ENCODE data around the gene ITGAD. TPM values are rescaled to one million over a fixed set of nuclear protein-coding genes. Genes with fewer than 3 reads are reported as not detected.
A peak's percentile ranks its signal among the peaks of the same experiment; 100 is the strongest.
"Not testable (repeated sequence)": the region's sequence is repeated elsewhere in the genome, so short reads cannot be mapped to it uniquely, and the experiment has no call there.

Gene ITGAD
- total RNA-seq, 1 experiment from 2014 or later: not detected

DNA sequence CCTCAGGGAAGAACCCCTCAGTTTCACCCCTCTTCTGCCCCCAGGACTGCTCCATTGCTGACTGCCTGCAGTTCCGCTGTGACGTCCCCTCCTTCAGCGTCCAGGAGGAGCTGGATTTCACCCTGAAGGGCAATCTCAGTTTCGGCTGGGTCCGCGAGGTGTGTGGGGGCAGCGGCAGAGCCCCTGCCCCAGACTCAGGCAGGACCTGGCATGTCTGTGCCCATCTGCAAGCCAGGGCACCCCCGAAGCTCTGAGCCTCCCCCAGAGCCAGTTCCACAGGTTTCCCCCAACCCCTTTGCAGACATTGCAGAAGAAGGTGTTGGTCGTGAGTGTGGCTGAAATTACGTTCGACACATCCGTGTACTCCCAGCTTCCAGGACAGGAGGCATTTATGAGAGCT is 30.7 kb downstream of the ITGAD start:
- DNase-seq (ENCODE audit: low spot score): no peak
- in situ Hi-C loops (cut with HindIII; ENCODE audit: low sequenced_read_pairs): no loop called here

DNA sequence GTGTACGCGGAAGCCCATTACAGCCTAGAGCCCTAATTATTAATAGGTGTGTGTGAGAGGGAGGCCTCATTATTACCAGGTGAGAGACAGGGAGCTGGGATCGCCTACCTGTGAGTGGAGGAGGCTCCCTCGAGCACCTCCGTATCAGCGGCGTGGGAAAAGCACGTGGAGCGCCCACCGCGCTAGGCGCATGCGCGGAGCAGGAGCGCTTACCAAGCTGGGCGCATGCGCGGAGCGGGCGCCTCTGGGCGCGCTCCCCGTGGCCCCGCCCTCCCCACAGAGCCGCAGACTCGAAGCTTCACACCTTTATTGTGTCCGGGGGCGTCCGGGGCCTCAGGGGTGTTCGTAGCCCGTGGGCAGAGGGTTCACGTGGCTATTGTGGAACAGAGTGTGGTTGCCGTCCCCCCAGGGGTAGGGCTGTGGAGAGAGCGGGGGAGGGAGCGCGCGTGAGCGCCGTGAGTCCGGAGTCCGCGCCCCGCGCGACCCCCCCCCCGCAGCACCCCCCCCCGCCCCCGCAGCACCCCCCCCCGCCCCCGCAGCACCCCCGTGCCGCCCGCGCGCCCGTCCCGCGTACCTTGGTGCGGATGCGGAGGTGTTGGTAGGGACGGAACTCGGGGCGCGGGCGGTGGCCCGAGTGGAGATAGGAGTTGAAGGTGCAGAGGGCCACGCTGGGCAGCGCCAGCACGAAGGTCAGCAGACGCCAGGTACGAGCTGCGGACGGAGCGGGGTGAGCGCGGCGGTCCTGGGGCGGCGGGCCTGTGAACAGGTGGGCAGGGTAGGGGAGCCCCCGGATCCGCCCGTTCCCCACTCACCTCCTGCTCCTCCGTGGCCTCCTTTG is 34.5 kb downstream of the ITGAD start:
- peak; percentile 75 for DNase-seq (ENCODE audit: low spot score)
- in situ Hi-C loops (cut with HindIII; ENCODE audit: low sequenced_read_pairs): no loop called here

DNA sequence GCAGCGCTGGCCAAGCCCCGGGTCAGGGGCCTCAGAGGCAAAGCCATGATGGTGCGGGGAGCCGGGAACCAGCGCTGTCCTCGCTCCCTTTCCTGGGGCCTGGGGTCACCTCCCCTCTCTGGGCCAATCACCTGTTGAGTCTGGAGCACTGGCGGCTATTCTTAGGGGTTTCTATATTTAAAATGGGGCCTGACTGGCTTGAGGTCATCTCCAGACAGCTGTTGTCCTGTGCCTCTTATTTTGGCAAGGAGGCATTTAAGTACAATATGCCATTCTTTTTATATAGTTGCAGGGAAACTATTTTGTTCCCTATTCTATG is 35.1 kb downstream of the ITGAD start, which contains the start of gene COX6A2:
TSS of gene COX6A2 (minus strand) at position 82 of the 319 bp plus-strand sequence. CDS start at position 47, 35 bp downstream.
- DNase-seq (ENCODE audit: low spot score): peak; percentile 21
- in situ Hi-C loops (cut with HindIII; ENCODE audit: low sequenced_read_pairs): no loop called here

DNA sequence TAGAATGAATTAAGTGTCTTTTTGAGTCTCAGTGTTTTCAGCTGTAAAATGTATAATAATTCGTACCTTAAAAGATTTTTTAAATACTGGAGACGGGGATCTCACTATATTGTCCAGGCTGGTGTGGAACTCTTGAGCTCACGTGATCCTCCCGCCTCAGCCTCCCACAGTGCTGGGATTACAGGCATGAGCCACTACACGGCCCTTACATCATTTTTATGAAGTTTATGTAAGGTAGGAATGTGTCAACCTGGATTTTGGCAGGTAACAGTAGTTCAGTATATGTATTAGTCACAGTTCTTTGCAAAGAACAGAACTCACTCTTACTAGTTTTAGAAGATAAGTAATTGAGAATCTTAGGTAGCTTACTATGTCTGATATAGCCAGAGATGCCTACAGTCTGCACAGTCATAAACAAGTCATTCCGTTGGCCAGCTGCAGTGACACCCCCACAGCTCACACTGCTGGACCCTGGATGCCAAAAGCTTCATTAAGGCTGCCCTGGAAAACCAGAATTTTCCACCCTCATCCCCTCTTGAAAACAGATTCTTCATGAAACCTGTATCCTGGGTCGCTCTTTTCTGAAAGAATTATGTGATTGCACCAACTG is 35.6 kb downstream of the ITGAD start:
- in situ Hi-C loops (cut with HindIII; ENCODE audit: low sequenced_read_pairs): no loop called here

DNA sequence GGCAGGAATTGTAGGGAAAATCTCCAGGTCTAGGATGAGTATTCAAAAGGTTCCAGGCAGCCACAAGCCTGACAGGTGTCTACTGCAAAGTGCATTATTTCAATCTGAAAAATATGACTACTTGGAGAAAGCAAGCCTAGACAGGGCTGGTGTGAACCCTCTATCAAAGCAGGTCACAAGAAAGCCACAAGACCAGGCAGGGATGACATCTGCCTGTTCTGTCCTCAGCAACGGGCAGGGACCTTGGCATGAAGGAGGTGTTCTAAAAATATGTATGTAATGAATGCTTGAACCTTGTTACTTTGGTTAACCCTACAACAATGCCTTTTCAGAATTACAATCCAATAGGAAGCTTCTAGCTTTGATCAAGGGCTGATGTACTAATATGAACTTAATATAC is 36.2 kb downstream of the ITGAD start:
- DNase-seq (ENCODE audit: low spot score): peak; percentile 61
- in situ Hi-C loops (cut with HindIII; ENCODE audit: low sequenced_read_pairs): no loop called here

More for the DNA sequence above, 35.6 kb downstream of the ITGAD start:
- peak; percentile 23 for DNase-seq (ENCODE audit: low spot score)

DNA sequence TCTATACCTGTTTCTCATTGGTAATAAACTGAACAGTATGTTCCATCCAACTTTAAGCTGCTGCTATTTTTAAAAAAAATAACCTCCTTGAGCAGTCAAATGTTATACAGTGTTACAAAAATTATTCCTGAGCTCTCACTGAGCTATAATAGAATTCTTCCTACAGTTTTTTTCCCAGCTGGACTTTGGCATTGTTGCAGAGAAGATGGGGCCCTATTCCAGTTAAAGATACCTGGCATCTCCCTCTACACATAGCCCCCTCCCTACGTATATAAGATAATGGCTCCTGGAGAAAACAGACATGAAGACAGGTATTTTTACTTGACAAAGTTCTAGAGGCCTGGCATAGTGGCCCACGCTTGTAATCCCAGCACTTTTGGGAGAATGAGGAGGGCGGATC is 36.7 kb downstream of the ITGAD start:
- in situ Hi-C loops (cut with HindIII; ENCODE audit: low sequenced_read_pairs): no loop called here
- DNase-seq (ENCODE audit: low spot score): peak; percentile 7

DNA sequence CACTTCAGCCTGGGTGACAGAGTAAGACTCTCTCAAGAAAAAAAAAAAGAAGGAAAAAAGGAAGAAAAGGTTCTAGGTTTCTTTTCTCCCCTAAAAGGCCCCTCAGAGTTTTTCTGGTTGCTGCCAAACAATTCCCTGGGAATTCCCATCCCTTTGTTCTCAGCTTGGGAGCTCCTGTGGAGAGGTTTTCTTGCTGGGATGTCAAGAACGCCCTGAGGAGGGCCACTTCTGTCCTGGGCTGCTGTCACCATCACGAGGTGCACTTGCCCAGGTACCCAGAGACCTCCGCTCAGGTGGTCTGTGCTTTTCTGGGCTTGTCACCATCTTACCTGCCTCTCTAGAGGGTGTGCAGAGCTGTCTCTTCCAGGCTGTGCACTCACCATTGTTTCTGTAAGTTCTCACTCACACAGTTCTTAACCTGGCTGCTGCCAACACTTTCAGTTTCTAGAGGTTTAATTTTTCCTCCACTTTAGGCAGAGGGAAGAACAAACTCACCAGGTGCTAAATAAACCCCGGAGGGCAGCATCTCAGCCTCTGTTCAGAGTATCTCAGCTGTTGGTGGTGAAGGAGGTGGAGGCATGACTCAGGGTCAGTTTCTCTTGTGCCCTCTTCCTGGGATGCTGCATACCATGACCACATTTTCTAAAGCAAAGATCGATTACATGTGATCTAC is 37.4 kb downstream of the ITGAD start:
- peak; percentile 11 for DNase-seq (ENCODE audit: low spot score)
- in situ Hi-C loops (cut with HindIII; ENCODE audit: low sequenced_read_pairs): no loop called here

DNA sequence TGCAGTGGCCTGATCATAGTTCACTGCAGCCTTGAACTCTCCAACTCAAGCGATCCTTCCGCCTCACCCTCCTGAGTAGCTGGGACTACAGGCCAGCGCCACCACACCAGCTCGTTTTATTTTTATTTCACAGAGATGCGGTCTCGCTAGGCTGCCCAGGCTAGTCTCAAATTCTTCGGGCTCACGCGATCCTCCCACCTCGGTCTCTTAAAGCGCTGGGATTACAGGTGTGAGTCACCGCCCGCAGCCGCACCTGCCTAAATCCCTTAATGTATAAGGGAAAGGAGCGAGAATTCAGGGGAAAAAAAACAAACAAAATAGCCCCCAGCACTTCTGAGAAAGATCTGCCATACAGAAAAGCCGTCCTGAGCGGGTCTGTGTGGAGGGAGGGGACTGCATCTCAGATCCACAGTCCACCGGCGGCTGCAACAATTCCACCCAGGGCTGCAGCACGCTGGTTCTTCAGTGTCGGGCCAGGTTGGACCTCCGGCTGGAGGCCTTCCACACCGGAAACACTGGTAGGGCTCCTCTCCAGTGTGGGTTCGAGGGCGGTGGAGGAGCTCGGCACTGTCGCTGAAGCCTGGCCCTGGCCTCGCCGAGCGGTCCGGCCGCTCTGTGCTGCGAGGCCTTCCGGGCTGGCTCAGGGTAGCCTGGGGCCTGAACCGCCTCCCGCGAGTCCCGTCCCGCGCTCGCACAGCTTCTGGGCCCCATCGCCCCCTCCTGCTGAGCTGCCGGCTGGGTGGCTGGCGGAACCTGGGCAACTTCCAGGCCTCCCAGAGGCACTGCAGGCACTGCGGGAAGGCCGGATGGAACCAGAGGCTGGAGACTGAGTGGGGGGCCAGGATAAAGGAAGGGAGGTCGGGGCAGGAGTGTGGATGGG is 42.4 kb downstream of the ITGAD start:
- in situ Hi-C loops (cut with HindIII; ENCODE audit: low sequenced_read_pairs): no loop called here
- no peak for DNase-seq (ENCODE audit: low spot score)

DNA sequence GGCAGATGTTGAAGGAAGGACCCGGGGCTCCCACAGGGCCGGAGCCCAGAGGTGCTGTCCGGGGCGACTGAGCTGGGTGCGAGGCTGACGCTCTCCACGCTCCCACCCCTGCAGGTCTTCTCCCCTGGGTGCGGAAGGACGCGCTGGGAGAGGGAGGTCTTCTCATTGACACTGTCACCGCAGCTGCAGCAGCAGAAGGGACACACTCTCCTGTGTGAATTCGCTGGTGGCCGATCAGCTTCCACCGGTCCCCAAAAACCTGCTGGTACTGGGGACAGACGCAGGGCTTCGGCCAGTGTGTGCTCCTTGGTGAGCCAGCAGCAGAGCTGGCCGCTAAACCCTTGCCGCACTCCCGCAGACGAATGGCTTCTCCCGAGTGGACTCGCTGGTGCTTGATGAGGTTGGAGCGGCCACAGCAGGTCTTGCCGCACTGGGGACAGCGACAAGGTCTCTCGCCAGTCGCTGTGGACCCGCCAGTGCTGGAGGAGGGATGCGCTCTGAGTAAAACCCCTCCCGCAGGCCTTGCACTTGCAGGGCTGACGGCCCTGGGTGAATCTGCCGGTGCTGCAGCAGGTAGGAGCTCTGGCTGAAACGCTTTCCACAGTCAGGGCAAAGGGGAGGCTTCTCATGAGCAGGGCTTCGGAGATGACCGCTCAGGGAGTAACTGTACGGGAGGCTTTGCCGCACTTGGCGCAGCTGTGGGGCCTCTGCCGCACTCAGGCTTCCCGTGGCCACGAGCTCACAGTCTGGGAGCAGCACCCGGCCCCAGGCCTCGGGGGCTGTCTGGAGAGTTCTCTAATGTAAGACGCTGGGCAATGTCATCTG is 43.3 kb downstream of the ITGAD start:
- in situ Hi-C loops (cut with HindIII; ENCODE audit: low sequenced_read_pairs): no loop called here
- no peak for DNase-seq (ENCODE audit: low spot score)

DNA sequence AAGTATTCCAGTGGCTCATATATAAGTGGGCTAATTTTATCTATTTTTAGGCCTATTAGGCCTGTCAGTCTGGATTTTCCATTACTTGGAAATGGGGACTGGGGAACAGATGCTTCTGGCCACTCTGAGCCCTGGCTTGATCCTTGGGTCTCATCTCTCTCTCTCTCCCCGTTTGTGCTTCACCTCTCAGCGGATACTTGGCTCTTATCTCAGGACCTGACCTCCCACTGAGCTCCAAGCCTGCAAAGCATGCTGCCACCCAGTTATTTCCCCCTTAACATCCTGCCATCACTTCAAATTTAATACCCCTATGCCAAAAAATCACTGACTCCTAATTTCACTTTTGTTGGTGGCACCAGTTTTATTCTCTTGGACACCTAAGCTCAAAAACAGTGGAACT is 45.3 kb downstream of the ITGAD start:
- DNase-seq (ENCODE audit: low spot score): peak; percentile 83
- in situ Hi-C loops (cut with HindIII; ENCODE audit: low sequenced_read_pairs): no loop called here

DNA sequence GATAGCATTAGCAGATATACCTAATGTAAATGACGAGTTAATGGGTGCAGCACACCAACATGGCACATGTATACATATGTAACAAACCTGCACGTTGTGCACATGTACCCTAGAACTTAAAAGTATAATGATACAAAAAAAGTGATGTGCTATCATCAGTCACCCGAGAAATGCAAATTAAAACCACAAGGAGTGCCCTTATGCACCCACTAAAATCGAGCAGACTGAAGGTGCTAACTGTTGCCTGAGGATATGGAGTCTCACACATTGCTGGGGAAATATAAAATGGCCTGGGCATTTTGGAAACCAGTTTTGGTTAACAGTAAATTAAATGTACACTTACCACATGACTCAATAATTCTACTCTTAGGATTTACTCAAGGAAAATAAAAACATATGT is 45.9 kb downstream of the ITGAD start:
- in situ Hi-C loops (cut with HindIII; ENCODE audit: low sequenced_read_pairs); DNase-seq (ENCODE audit: low spot score): not testable (repeated sequence)

DNA sequence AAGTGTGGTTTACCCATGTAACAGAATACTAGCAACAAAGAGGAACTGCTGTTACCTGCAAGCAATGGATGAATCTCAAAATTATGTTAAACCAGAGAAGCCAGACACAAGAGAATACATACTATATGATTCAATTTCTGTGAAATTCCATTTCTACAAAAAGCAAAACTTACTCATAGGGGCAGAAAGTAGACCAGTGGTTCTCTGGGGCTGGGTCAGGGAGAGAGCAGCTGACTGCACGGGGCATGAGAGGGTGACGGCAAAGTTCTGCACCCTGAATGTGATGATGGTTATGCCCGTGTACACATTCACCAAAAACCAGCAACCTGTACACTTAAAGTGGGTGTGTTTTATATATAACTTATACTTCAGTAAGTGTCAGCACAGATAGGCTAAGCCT is 46.4 kb downstream of the ITGAD start:
- DNase-seq (ENCODE audit: low spot score): no peak
- in situ Hi-C loops (cut with HindIII; ENCODE audit: low sequenced_read_pairs): no loop called here

DNA sequence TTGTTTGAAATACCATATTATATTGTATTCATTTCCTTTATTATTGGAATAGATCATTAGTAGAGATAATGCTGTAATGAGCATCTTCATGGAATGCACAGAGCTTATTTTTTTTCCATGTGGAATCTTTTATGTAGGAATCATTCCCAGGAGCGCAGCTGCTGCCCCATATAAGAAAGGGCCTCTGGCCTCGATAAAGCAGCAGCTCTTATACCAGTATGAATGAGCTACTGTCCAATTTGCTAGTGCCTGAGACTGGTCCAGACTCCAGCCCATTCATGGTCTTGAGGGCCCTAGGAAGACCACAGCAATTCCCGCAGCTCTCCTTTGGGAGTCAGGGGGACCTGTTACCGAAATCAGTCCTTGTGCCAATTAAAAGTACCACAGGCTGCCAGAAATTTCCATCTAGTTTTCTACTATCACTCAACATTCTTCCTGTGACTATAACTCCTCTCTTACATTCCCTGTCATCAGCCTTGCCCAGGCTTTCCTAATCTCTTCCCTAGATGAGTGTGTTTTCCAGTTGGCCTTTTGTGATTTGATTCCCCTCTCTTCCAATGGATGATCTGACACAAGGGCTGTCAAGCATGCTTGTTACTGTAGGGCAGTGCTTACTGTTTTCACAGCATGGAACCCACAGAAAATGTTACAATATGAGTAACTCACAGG is 47.5 kb downstream of the ITGAD start:
- DNase-seq (ENCODE audit: low spot score): peak; percentile 31
- in situ Hi-C loops (cut with HindIII; ENCODE audit: low sequenced_read_pairs): no loop called here

DNA sequence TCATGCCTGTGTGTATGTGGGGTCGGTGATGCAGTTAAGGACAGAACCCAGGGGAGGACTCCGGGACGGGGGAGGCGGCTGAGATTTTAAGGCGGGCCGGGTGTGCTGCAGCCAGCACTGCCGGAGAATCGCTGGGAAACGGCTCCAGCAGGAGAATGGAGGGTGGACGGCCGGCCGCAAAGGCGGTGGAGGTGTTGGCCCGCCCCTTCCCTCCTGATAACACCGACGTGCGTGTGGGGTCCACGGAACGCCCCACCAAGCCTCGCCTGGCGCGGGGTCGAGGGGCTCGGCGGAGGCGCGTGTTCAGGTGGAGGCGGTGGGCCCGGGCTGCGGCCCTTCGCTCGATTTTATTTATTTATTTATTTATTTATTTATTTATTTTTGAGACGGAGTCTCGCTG is 48.8 kb downstream of the ITGAD start:
- in situ Hi-C loops (cut with HindIII; ENCODE audit: low sequenced_read_pairs): no loop called here
- DNase-seq (ENCODE audit: low spot score): no peak

DNA sequence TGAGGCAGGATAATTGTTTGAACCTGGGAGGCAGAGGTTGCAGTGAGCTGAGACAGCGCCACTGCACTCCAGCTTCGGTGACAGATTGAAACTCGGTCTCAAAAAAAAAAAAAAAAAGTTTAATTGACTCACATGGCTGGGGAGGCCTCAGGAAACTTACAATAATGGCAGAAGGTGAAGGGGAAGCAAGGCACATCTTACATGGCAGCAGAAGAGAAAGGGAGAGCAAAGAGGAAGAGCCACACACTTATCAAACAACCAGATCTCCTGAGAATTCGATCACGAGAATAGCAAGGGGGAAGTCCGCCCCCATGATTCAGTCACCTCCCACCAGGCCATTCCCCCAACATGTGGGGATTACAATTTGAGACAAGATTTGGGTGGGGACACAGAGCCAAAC is 52.8 kb downstream of the ITGAD start:
- in situ Hi-C loops (cut with HindIII; ENCODE audit: low sequenced_read_pairs): not testable (repeated sequence)

DNA sequence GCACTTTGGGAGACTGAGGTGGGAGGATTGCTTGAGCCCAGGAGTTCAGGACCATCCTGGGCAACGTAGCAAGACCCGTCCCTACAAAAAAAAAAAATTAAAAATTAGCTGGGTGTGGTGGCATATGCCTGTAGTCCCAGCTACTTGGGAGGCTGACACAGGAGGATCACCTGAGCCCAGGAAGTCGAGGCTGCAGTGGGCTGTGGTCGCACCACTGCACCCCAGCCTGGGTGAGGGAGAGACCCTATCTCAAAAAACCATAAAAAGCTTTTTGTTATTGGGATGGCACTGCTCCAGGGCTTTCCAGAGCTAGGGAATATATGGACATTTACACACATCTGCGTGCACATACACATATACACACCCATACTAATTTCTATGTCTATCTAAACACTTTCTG is 58.1 kb downstream of the ITGAD start:
- DNase-seq (ENCODE audit: low spot score): no peak
- in situ Hi-C loops (cut with HindIII; ENCODE audit: low sequenced_read_pairs): no loop called here

More for the DNA sequence above, 52.8 kb downstream of the ITGAD start:
- DNase-seq (ENCODE audit: low spot score): not testable (repeated sequence)

DNA sequence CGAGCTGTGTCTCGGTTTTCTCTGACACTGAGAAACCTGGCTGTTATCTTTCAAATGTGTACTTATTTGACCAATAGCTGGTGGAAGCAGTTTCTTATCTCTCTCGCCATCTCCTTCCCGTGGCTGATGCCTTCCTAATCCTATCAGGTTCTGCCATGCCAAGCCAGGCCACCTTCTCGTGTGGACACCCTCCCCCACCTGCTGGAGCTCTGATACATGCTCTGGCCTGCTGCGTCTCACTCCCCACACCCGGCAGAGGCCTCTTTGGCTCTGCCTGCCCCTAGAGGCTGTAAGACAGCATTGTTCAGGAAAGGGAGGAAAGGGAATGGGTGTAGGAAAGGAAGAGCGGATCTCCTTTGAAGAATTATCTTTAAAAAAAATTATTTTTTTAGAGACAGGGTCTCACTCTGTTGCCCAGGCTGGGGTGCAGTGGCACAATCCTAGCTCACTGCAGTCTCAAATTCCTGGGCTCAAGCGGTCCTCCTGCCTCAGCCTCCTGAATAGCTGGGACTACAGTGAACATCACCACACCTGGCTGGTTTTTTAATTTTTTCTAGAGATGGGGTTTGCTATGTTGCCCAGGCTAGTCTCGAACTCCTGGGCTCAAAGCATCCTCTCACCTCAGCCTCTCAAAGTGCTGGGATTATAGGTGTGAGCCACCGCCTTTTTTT is 58.7 kb downstream of the ITGAD start:
- in situ Hi-C loops (cut with HindIII; ENCODE audit: low sequenced_read_pairs): no loop called here
- peak; percentile 85 for DNase-seq (ENCODE audit: low spot score)
